Measurements from ENCODE around the gene NPM1.

The NPM1 gene

DNA sequence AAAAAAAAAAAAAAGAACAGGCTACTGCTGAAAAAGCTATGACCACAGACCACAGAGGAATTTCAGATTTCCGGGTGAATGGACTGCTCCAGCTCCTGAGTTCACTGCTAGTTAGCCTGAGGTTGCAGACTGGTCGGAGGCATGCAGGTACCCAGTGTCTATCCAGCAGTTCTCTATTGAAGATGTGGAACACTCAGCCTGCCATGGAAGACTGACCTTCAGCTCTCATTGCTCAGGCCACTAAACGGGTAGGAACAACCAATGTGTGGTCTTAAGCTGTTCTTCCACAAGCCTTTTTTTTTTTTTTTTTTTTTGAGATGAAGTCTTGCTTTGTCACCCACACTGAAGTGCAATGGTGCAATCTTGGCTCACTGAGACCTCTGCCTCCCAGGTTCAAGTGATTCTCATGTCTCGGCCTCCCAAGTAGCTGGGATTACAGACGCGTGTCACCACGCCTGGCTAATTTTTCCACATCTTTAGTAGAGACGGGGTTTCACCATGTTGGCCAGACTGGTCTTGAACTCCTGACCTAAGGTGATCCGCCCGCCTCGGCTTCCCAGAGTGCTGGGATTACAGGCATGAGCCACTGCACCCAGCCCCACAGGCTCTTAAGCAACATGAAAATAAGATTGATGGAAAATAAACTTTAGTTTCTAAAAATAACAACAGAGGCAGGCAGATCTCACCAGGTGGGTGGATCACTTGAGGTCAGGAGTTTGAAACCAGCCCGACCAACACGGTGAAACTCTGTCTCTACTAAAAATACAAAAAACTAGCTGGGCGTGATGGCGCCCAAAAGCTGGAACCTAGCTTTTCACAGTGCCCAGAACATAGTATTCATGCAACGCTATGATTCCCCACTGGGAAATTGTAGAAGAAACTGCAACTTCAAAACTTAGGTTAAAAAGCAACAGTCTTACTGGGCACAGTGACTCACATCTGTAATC, 20.0 kb upstream of the NPM1 start:
- Histone ChIP-seq H3K27me3 (replicated peaks; ENCODE audit: insufficient read depth, low read length) (no peaks in the 10 kb centered on the region), H3F3A (ENCODE audit: insufficient read depth, low read length) (peaks cover 20% of the 10 kb centered on the region), H3K9ac (ENCODE audit: low read length) (no peak overlapping the region; the same call in 1 of the 2 replicates), H3K4me2 (ENCODE audit: low read depth, low read length) (peak overlapping the region; percentile 72; the same call in 1 of the 2 replicates), H3K9me3 (replicated peaks; ENCODE audit: insufficient read depth, low read length) (no peaks in the 10 kb centered on the region), H3K27ac (ENCODE audit: low read length) (peak overlapping the region; percentile 81; the same call in 1 of the 2 replicates), H3K4me1 (ENCODE audit: low read length) (peaks cover 31% of the 10 kb centered on the region), H3K36me3 (replicated peaks; ENCODE audit: insufficient read depth, low read length) (no peaks in the 10 kb centered on the region), H4K20me1 (ENCODE audit: insufficient read depth, low read length) (no peaks in the 10 kb centered on the region), H2AFZ (ENCODE audit: low read length) (no peak overlapping the region), H3K4me3 (ENCODE audit: low read length) (peak overlapping the region; percentile 24), H3K79me2 (ENCODE audit: low read length) (no peaks in the 10 kb centered on the region; the same call in 1 of the 2 replicates), H3K9me2 (replicated peaks; ENCODE audit: insufficient read depth, low read length) (no peaks in the 10 kb centered on the region)
- TF ChIP-seq EZH2 (optimal IDR thresholded peaks at IDR 0.05; ENCODE audit: low read depth, low read length) (no peak), EZH2phosphoT487 (IDR thresholded peaks at IDR 0.05; ENCODE audit: low read length) (no peak)
- TF ChIP-seq, protein P1, sequence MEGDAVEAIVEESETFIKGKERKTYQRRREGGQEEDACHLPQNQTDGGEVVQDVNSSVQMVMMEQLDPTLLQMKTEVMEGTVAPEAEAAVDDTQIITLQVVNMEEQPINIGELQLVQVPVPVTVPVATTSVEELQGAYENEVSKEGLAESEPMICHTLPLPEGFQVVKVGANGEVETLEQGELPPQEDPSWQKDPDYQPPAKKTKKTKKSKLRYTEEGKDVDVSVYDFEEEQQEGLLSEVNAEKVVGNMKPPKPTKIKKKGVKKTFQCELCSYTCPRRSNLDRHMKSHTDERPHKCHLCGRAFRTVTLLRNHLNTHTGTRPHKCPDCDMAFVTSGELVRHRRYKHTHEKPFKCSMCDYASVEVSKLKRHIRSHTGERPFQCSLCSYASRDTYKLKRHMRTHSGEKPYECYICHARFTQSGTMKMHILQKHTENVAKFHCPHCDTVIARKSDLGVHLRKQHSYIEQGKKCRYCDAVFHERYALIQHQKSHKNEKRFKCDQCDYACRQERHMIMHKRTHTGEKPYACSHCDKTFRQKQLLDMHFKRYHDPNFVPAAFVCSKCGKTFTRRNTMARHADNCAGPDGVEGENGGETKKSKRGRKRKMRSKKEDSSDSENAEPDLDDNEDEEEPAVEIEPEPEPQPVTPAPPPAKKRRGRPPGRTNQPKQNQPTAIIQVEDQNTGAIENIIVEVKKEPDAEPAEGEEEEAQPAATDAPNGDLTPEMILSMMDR (IDR thresholded peaks at IDR 0.05; ENCODE audit: low read length): no peak
- DNase-seq: peak; percentile 93

DNA sequence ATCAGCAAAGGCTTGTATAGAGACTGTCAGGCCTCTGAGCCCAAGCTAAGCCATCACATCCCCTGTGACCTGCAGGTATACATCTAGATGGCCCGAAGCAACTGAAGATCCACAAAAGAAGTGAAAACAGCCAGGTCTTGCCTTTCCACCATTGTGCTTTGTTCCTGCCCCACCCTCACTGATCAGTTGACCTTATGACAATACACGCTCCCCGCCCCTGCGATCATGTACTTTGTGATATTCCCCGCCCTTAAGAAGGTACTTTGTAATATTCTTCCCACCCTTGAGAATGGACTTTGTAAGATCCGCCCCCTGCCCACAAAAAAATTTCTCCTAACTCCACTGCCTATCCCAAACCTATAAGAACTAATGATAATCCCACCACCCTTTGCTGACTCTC, 18.6 kb upstream of the NPM1 start:
- Histone ChIP-seq H3K4me2 (ENCODE audit: low read depth, low read length) (no peak overlapping the region), H3K36me3 (replicated peaks; ENCODE audit: insufficient read depth, low read length) (no peaks in the 10 kb centered on the region), H3K9ac (ENCODE audit: low read length) (no peak overlapping the region), H3K27me3 (replicated peaks; ENCODE audit: insufficient read depth, low read length) (no peaks in the 10 kb centered on the region), H3K4me1 (ENCODE audit: low read length) (peaks cover 19% of the 10 kb centered on the region), H3K9me3 (replicated peaks; ENCODE audit: insufficient read depth, low read length) (no peaks in the 10 kb centered on the region), H2AFZ (ENCODE audit: low read length) (no peak overlapping the region), H3K9me2 (replicated peaks; ENCODE audit: insufficient read depth, low read length) (no peaks in the 10 kb centered on the region), H3F3A (ENCODE audit: insufficient read depth, low read length) (peaks cover 11% of the 10 kb centered on the region), H4K20me1 (ENCODE audit: insufficient read depth, low read length) (no peaks in the 10 kb centered on the region), H3K4me3 (ENCODE audit: low read length) (no peak overlapping the region), H3K27ac (ENCODE audit: low read length) (no peak overlapping the region), H3K79me2 (ENCODE audit: low read length) (no peaks in the 10 kb centered on the region; the same call in 1 of the 2 replicates)
- no peak for DNase-seq
- TF ChIP-seq, protein P1 (IDR thresholded peaks at IDR 0.05; ENCODE audit: low read length): no peak
- TF ChIP-seq EZH2 (optimal IDR thresholded peaks at IDR 0.05; ENCODE audit: low read depth, low read length) (no peak), EZH2phosphoT487 (IDR thresholded peaks at IDR 0.05; ENCODE audit: low read length) (no peak)

DNA sequence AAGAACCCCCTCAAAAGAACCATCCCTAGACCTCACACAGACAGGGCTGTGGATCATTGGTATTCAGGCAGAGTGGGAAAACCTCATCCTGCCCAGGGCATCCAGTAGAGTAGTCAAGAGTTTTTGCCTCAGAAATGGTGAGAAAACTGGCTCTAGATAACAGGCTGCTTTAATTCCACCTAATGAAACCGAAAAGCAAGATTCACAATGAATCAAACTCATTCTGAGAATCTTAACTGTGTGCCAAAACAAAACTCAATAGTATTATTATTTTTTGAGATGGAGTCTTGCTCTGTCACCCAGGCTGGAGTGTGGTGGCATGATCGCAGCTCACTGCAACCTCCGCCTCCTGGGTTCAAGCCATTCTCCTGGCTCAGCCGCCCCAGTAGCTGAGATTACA, 17.8 kb upstream of the NPM1 start:
- Histone ChIP-seq H3K27me3 (replicated peaks; ENCODE audit: insufficient read depth, low read length) (no peaks in the 10 kb centered on the region), H3K79me2 (ENCODE audit: low read length) (no peaks in the 10 kb centered on the region; the same call in 1 of the 2 replicates), H3K4me2 (ENCODE audit: low read depth, low read length) (no peak overlapping the region), H4K20me1 (ENCODE audit: insufficient read depth, low read length) (no peaks in the 10 kb centered on the region), H2AFZ (ENCODE audit: low read length) (no peak overlapping the region), H3F3A (ENCODE audit: insufficient read depth, low read length) (peaks cover 10% of the 10 kb centered on the region), H3K9me2 (replicated peaks; ENCODE audit: insufficient read depth, low read length) (no peaks in the 10 kb centered on the region), H3K9me3 (replicated peaks; ENCODE audit: insufficient read depth, low read length) (no peaks in the 10 kb centered on the region), H3K36me3 (replicated peaks; ENCODE audit: insufficient read depth, low read length) (no peaks in the 10 kb centered on the region), H3K27ac (ENCODE audit: low read length) (no peak overlapping the region), H3K4me1 (ENCODE audit: low read length) (peaks cover 17% of the 10 kb centered on the region), H3K9ac (ENCODE audit: low read length) (no peak overlapping the region), H3K4me3 (ENCODE audit: low read length) (no peak overlapping the region)
- no peak for DNase-seq
- TF ChIP-seq, protein P1 (IDR thresholded peaks at IDR 0.05; ENCODE audit: low read length): no peak
- no peak for TF ChIP-seq EZH2 (optimal IDR thresholded peaks at IDR 0.05; ENCODE audit: low read depth, low read length)
- no peak for TF ChIP-seq EZH2phosphoT487 (IDR thresholded peaks at IDR 0.05; ENCODE audit: low read length)
